LoVo (cell line): ENCODE data around the gene RAD51B.
"Not testable (repeated sequence)": the region's sequence is repeated elsewhere in the genome, so short reads cannot be mapped to it uniquely, and the experiment has no call there.

Experiments
- DNase-seq: peaks from one replicate; pipeline ENCODE4 v3.0.0-alpha.2; 2016; ENCODE audit warnings: low spot score

RAD51B gene

GRCh38 chr14:68749487-68750475 lies 930.2 kb downstream of the RAD51B start:
- DNase-seq = no peak

- DNase-seq = no peak
Measured at GRCh38 chr14:68752271-68753006, 932.9 kb downstream of the RAD51B start.

DNA sequence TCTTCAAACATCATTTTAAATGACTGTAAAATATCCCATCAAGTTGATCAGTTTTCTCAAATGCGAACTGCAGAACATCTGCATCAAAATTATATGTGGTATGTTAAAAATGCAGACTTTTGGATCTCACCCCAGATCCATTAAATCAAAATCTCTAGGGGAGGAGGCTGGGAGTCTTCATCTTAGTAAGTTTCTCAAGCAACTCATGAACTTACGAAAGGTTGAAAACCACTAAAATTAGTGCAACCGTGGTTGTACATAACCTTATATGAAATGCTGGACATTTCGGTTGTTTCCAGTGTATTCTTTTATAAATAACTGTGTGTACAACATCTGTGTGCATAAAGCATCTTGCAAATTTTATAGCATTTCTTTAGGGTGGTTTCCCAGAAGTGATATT lies 934.1 kb downstream of the RAD51B start:
- no peak for DNase-seq

GRCh38 chr14:68755016-68755353 lies 935.4 kb downstream of the RAD51B start:
- DNase-seq = no peak

DNA sequence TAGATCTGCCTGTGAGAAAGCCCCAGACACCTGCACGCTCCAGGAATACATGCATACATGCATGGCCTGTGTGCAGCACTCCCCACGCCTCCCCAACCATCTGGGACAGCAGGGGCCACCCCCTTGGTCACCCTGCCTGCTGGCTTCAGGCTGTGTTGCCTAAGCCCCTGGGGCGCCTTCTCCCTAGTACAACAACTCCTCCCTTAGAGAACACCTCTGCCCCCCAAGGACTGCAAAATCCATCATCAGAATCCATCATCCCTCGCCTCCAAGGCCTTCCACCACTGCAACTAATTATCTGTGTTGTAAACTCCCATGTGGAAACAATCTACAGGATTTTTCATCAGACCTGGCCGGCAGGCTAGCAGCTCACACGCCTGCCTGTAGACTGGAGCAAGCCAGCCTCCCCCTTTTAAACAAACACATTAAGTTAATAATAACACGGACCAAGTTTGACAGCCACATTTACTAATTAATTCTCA lies 936.5 kb downstream of the RAD51B start:
- DNase-seq = no peak

- no peak for DNase-seq
Measured at GRCh38 chr14:68756734-68757133, 937.2 kb downstream of the RAD51B start.

DNA sequence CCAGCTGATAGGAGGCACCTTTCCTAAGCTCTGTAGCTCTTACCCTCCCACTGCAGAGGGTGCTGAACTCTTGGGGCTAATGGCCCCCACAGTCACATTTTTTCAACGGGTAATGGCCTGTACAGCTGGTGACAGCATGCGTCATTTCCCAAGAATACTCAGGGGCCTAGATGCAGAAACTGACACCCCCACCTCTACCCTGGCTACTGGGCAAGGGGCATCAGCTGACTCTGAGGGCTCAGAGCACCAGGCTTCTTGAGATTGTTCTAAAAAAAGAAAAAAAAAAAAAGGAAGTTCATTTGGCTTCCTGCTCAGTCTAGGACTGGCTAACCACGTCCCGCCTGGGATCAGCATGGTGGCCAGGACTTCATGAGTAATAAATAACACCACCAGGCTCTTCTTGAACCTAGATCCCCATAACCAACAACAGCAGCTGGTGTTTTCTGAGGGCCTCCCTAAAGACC lies 938.1 kb downstream of the RAD51B start:
- no peak for DNase-seq

GRCh38 chr14:68758301-68758700 lies 938.7 kb downstream of the RAD51B start:
- no peak for DNase-seq

DNA sequence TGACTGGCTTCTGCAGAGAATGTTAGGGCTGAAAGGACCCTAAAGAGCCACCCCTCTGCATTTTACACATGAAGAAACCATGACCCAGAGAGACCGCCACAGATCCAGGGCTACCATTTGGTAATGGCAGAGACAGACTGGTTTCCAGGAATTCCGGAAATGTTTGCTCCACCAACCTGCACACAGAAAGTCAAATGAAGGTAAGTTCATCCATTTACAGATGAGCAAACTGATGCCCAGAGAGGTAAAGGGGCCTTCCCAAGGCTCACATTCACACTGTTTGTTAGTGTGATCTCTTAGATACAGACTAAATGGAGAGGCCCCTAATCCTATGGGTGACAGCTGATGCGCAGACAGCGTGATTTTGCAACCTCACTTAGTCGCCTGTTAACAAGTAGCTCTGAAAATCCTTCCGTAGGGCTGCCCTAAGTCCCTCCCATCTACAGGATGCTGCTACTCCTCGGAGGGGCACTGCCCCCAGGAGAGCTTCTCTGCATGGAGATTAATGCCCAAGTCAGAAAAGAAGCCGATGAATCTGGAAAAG lies 939.5 kb downstream of the RAD51B start:
- no peak for DNase-seq

DNA sequence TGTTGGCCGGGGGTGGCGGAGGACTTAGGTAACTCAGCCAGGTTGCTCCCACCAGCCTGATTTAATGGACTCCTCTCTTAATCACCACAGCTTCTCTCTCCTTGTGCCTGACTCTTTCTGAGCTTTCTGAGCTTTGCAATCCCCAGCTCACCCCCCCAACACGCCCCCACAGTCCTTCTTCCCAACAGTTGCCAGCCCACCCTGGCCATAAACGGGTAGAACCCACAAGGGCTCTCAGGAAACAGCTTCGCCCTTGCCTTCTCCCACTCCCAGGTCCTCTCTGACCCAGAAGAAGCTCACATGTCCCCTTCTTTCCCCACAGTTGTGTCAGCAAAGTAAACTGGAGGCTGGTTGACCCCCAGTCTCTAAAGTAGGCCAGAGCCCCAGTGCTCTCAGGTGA lies 940.4 kb downstream of the RAD51B start:
- DNase-seq = no peak

GRCh38 chr14:68760761-68761160 lies 941.2 kb downstream of the RAD51B start:
- no peak for DNase-seq

GRCh38 chr14:68761391-68761790 lies 941.8 kb downstream of the RAD51B start:
- DNase-seq = no peak

DNA sequence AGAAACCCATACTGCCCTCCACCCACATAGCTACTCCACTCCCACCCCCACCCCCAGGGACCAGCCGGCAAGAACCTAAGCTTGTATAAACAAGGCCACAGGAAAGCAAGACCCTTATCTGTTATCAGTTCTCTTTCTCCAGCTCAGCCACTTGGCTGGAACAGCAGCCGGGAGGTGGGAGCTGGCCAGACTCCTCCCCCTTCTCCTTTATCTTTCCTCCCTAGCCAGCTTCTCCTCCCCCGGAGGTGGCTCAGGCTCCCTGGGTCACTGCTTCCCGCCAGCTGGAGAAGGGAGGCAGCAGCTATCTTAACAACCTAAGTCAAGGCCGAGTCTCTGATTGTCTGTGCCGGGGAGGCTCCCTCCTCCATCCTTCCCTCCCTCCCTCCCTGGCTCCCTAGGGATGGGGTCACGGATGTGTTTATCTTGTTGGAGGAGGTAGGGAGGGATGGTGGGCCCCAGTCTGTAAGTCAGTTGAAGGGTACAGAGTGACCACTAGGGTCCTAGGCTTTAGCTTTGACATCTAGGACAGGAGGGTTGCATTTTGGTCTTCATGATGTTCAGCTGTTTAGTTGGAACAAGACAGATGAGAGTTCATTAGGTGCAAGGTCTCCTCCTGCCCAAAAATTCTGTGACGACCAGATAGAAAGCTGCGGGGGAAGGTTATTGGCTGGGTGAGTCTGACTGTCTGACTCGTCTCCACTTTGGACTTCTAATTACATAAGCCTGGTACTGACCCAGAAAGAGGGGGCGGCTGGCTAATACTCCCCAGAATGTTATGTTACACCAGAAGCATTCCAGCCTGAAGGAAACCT lies 943.6 kb downstream of the RAD51B start:
- no peak for DNase-seq

DNA sequence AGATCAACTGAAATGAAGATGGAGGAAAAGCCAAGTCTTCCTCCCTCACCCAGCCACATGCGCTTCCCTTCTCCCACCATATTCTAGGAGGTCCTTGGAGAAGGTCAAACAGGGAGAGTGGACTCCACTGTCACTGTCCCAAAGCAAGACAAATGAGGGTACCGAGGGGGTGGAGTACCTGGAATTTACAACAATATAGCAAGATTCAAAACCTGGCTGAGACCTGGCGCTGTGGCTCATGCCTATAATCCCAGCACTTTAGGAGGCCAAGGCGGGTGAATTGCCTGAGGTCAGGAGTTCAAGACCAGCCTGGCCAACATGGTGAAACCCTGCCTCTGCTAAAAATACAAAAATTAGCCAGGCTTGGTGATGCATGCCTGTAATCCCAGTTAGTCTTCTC lies 944.3 kb downstream of the RAD51B start:
- not testable (repeated sequence) for DNase-seq

- no peak for DNase-seq
Measured at GRCh38 chr14:68766299-68767247, 947.0 kb downstream of the RAD51B start.

DNA sequence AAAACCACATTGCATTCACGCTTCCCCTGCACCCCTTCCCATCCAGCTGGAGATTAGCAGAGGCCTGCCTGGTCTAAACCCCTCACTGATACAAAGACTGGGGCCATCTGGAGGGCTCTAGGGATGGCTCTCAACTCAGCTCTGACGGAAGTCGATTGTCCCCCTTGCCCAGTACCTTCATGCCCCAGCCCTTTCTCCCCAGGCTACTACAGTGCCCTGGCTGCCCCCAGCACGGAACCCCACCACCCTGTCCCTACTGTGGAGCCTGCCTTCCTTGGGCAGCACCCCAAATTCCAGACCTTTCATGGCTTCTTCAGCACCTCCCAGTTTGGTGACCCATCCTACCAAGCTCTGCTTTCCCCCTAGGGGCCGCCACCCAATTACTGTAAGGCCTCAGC lies 947.7 kb downstream of the RAD51B start:
- DNase-seq = no peak

GRCh38 chr14:68768316-68768715 lies 948.7 kb downstream of the RAD51B start:
- no peak for DNase-seq

DNA sequence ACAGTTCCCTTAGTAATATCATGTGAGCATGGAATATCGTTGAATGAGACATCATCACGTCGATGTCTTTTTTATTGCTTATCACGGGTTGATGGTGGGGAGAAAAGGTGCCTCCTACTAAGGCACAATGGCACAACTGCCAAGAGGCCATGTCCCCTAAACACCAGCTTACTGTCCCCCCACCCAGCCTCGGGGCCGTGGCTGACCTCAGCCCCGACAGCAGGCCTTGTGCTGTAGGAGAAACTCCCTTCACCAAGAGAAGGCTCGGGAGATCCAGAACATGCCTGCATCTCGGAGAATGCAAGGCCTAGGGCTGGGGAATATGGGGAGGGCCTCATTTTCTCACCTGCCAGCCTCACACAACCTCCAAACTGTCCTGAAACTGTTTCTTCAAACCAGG lies 950.5 kb downstream of the RAD51B start:
- no peak for DNase-seq

- DNase-seq = no peak
Measured at GRCh38 chr14:68770553-68771286, 951.1 kb downstream of the RAD51B start.

- DNase-seq = no peak
Measured at GRCh38 chr14:68771631-68772030, 952.1 kb downstream of the RAD51B start.
